OCI-LY3 (cell line): Measurements from ENCODE around the gene APOA1.

ENCODE experiments used
- H2AFZ ChIP-seq: fragments of 200-600, 300-600 bp; shearing (Covaris generic); 2 replicates; pipeline ENCODE4 v1.6.0; 2014; ENCODE audit warnings: antibody characterized with exemption, low read depth, low read length
- H3K27ac ChIP-seq: fragments of 200-600, 300-600 bp; sonication (generic); 2 replicates; pipeline ENCODE4 v1.5.1; 2014; ENCODE audit warnings: mild to moderate bottlenecking, low read length, moderate library complexity, mixed read lengths
- H3K27me3 ChIP-seq: fragments of 200-600, 300-600 bp; sonication (generic); 2 replicates; pipeline ENCODE4 v1.6.1; 2014; ENCODE audit warnings: low read depth, low read length, mixed read lengths
- H3K36me3 ChIP-seq: fragments of 200-600, 300-600 bp; sonication (generic); replicated peaks from 2 replicates; pipeline ENCODE3; 2014; ENCODE audit warnings: low read depth, low read length, mixed read lengths
- H3K4me1 ChIP-seq: fragments of 300-600, 200-600 bp; sonication (generic); 2 replicates; pipeline ENCODE4 v1.6.1; 2014; ENCODE audit warnings: low read length, mixed read lengths
- H3K4me2 ChIP-seq: fragments of 200-600, 300-600 bp; sonication (generic); 2 replicates; pipeline ENCODE4 v1.6.1; 2014; ENCODE audit warnings: low read length, mixed read lengths
- H3K4me3 ChIP-seq: fragments of 300-600, 200-600 bp; sonication (generic); 2 replicates; pipeline ENCODE4 v1.5.1; 2014; ENCODE audit warnings: antibody characterized with exemption, mild to moderate bottlenecking, low read length, moderate library complexity
- H3K79me2 ChIP-seq: fragments of 300-600, 200-600 bp; shearing (Covaris generic); 2 replicates; pipeline ENCODE4 v1.6.1; 2014; ENCODE audit warnings: mild to moderate bottlenecking, low read length, mixed read lengths
- H3K9ac ChIP-seq: fragments of 300-600, 200-600 bp; shearing (Covaris generic); 2 replicates; pipeline ENCODE4 v1.6.0; 2014; ENCODE audit warnings: mild to moderate bottlenecking, low read length, moderate library complexity
- H3K9me3 ChIP-seq: fragments of 200-600, 300-600 bp; shearing (Covaris generic); 2 replicates; pipeline ENCODE4 v1.6.1; 2014; ENCODE audit warnings: low read length, mixed read lengths; ENCODE audit not compliant: insufficient read depth
- H4K20me1 ChIP-seq: fragments of 200-600, 300-600 bp; sonication (generic); 2 replicates; pipeline ENCODE4 v1.6.1; 2016; ENCODE audit warnings: low read length, mixed read lengths; ENCODE audit not compliant: insufficient read depth
- EZH2phosphoT487 ChIP-seq: fragments of 200-600 bp; shearing (Covaris generic); IDR thresholded peaks from 2 replicates; pipeline ENCODE4 v1.6.1; 2018; ENCODE audit warnings: antibody characterized with exemption, mixed run types, low read depth
- TF ChIP-seq, protein P1 (sequence below): fragments of 200-600, 300-600 bp; sonication (generic); IDR thresholded peaks from 2 replicates; pipeline ENCODE4 v1.5.1; 2014; ENCODE audit warnings: antibody characterized with exemption, low read length, low read depth

Gene APOA1

DNA sequence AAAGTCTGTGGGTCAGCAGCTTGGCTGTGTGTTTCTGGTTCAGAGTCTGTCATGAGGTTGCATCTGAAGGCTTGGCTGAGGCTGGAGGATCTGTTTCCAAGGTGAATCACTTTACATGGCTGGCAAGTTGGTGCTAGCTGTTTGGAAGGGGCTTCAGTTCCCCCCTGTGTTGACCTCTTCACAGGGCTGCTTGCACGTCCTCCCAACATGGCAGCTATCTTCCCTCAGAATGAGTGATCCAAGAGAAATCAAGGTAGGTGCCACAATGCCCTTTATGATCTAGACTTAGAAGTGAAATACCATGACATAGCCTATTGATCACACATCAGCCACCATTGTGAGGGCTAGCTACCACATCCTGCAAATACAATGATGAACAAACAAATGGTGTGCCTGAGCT is 24.3 kb downstream of the APOA1 start:
- H3K4me1 ChIP-seq, result peaks cover 18% of the 10 kb centered on the region
- no peak overlapping the region for H2AFZ ChIP-seq
- no peaks in the 10 kb centered on the region for H3K79me2 ChIP-seq
- H3K36me3 ChIP-seq, result no peaks in the 10 kb centered on the region
- H3K9me3 ChIP-seq, result no peaks in the 10 kb centered on the region
- H3K4me2 ChIP-seq, result no peak overlapping the region
- TF ChIP-seq, protein P1, sequence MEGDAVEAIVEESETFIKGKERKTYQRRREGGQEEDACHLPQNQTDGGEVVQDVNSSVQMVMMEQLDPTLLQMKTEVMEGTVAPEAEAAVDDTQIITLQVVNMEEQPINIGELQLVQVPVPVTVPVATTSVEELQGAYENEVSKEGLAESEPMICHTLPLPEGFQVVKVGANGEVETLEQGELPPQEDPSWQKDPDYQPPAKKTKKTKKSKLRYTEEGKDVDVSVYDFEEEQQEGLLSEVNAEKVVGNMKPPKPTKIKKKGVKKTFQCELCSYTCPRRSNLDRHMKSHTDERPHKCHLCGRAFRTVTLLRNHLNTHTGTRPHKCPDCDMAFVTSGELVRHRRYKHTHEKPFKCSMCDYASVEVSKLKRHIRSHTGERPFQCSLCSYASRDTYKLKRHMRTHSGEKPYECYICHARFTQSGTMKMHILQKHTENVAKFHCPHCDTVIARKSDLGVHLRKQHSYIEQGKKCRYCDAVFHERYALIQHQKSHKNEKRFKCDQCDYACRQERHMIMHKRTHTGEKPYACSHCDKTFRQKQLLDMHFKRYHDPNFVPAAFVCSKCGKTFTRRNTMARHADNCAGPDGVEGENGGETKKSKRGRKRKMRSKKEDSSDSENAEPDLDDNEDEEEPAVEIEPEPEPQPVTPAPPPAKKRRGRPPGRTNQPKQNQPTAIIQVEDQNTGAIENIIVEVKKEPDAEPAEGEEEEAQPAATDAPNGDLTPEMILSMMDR, result no peak
- TF ChIP-seq EZH2phosphoT487, result no peak
- no peak overlapping the region for H3K27ac ChIP-seq
- H4K20me1 ChIP-seq, result no peaks in the 10 kb centered on the region
- no peaks in the 10 kb centered on the region for H3K27me3 ChIP-seq
- no peak overlapping the region for H3K4me3 ChIP-seq
- no peak overlapping the region for H3K9ac ChIP-seq

GRCh38 chr11:116812109-116812508 is 25.3 kb downstream of the APOA1 start:
- H3K9ac ChIP-seq, result no peak overlapping the region
- no peak overlapping the region for H2AFZ ChIP-seq
- no peaks in the 10 kb centered on the region for H3K27me3 ChIP-seq
- H3K4me3 ChIP-seq, result peak overlapping the region; percentile 9; the same call in 1 of the 2 replicates
- peaks cover 18% of the 10 kb centered on the region for H3K4me1 ChIP-seq
- no peaks in the 10 kb centered on the region for H3K79me2 ChIP-seq
- TF ChIP-seq, protein P1, result no peak
- H4K20me1 ChIP-seq, result no peaks in the 10 kb centered on the region
- peak overlapping the region; percentile 53 for H3K4me2 ChIP-seq
- no peak overlapping the region for H3K27ac ChIP-seq
- H3K36me3 ChIP-seq, result no peaks in the 10 kb centered on the region
- no peaks in the 10 kb centered on the region for H3K9me3 ChIP-seq

GRCh38 chr11:116811194-116811593 is 26.2 kb downstream of the APOA1 start:
- Histone ChIP-seq H3K79me2 (no peaks in the 10 kb centered on the region), H3K4me2 (peak overlapping the region; percentile 53), H3K9me3 (no peaks in the 10 kb centered on the region), H3K27ac (no peak overlapping the region), H3K27me3 (no peaks in the 10 kb centered on the region), H2AFZ (peak overlapping the region; percentile 74), H3K4me3 (peak overlapping the region; percentile 9), H3K36me3 (no peaks in the 10 kb centered on the region), H3K9ac (no peak overlapping the region), H3K4me1 (peaks cover 18% of the 10 kb centered on the region), H4K20me1 (no peaks in the 10 kb centered on the region)
- TF ChIP-seq, protein P1, result no peak
- TF ChIP-seq EZH2phosphoT487, result no peak

DNA sequence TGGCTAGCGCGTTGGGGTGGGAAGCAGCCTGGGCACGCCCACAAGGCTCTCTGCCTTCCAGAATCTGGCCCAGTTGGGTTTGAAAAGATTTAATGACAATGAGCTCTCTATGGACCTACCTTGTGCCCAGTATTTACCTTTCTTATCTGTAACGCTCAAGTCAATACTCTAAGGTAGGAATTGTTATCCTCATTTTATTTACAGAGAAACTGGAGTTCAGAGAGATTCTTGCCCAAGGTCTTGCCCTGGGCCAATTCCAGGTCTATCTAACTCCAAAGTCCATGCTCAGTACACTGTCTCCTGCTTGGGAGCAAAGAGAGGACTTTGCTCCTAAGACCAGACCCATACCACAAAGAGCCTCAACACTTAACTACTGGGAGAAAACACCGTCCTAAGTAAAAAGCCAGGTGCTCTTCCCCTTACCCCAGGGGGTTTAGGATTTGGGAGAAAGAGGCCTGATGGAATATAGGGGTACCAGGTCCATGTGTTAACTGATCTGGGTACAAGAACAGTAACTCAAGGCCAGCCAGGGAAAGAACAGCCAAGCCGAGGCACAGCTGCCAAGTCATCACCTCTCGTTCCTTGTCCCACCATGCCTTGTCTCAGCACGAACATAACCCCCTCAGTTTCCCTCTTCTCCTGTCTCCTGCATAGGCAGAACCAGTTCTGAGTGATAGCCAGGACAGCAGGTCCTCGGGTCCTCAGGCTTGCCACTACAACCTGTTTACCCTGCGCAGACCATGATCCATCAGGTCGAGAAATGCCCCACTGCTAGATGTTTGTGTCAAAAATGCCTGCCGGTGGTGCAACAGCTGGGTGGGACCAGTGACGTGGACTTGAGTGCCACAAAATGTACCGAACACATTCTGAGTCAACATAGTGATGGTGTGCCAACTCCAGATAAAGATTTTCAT is 28.9 kb downstream of the APOA1 start:
- no peak overlapping the region for H3K4me2 ChIP-seq
- no peaks in the 10 kb centered on the region for H4K20me1 ChIP-seq
- no peaks in the 10 kb centered on the region for H3K79me2 ChIP-seq
- H3K27me3 ChIP-seq, result no peaks in the 10 kb centered on the region
- TF ChIP-seq, protein P1, result no peak
- no peak for TF ChIP-seq EZH2phosphoT487
- peaks cover 14% of the 10 kb centered on the region for H3K4me1 ChIP-seq
- no peak overlapping the region for H3K27ac ChIP-seq
- no peak overlapping the region for H3K4me3 ChIP-seq
- no peak overlapping the region for H3K9ac ChIP-seq
- no peaks in the 10 kb centered on the region for H3K9me3 ChIP-seq
- H2AFZ ChIP-seq, result no peak overlapping the region
- H3K36me3 ChIP-seq, result no peaks in the 10 kb centered on the region
